Activated CD4-positive, alpha-beta T cell treated with anti-CD3 and anti-CD28 coated beads for 1 hour (primary cell): ENCODE data around the gene PPP5C.
"Not testable (repeated sequence)": the region's sequence is repeated elsewhere in the genome, so short reads cannot be mapped to it uniquely, and the experiment has no call there.

Experiments
- DNase-seq: peaks from one replicate; pipeline ENCODE4 v3.0.0-alpha.2; 2020

Gene PPP5C

GRCh38 chr19:46366620-46367292, 19.9 kb downstream of the PPP5C start:
- DNase-seq = no peak

- DNase-seq = no peak
Observed at GRCh38 chr19:46367426-46367825, 20.5 kb downstream of the PPP5C start.

GRCh38 chr19:46368116-46368515, 21.2 kb downstream of the PPP5C start:
- no peak for DNase-seq

- no peak for DNase-seq
Observed at GRCh38 chr19:46369817-46370216, 22.9 kb downstream of the PPP5C start.

GRCh38 chr19:46371371-46371901, 24.5 kb downstream of the PPP5C start:
- no peak for DNase-seq

- no peak for DNase-seq
Observed at GRCh38 chr19:46372901-46373490, 26.1 kb downstream of the PPP5C start.

GRCh38 chr19:46373491-46374359, 26.8 kb downstream of the PPP5C start:
- no peak for DNase-seq

- DNase-seq = no peak
Observed at GRCh38 chr19:46374536-46375475, 27.9 kb downstream of the PPP5C start.

GRCh38 chr19:46375476-46376067, 28.7 kb downstream of the PPP5C start:
- DNase-seq = not testable (repeated sequence)

GRCh38 chr19:46376241-46377153, 29.6 kb downstream of the PPP5C start:
- DNase-seq = no peak

- no peak for DNase-seq
Observed at GRCh38 chr19:46378268-46378667, 31.4 kb downstream of the PPP5C start.

GRCh38 chr19:46380690-46381089, 33.8 kb downstream of the PPP5C start:
- DNase-seq = no peak

- no peak for DNase-seq
Observed at GRCh38 chr19:46381346-46381745, 34.5 kb downstream of the PPP5C start.

- DNase-seq = no peak
Observed at GRCh38 chr19:46381756-46382345, 35.0 kb downstream of the PPP5C start.

GRCh38 chr19:46383171-46383815, 36.4 kb downstream of the PPP5C start:
- no peak for DNase-seq

- DNase-seq = no peak
Observed at GRCh38 chr19:46383846-46384245, 37.0 kb downstream of the PPP5C start.

- no peak for DNase-seq
Observed at GRCh38 chr19:46384396-46384795, 37.5 kb downstream of the PPP5C start.

GRCh38 chr19:46385636-46386035, 38.7 kb downstream of the PPP5C start:
- DNase-seq = no peak

- DNase-seq = no peak
Observed at GRCh38 chr19:46386151-46386550, 39.3 kb downstream of the PPP5C start.
